ENCODE measurements around the gene SLC35F3. TPM values are rescaled to one million over a fixed set of nuclear protein-coding genes. Genes with fewer than 3 reads are reported as not detected.

Gene SLC35F3
- total and polyA plus RNA-seq, 7 donors = under 0.01 to 0.54 (median 0.28) TPM; not detected in 2

DNA sequence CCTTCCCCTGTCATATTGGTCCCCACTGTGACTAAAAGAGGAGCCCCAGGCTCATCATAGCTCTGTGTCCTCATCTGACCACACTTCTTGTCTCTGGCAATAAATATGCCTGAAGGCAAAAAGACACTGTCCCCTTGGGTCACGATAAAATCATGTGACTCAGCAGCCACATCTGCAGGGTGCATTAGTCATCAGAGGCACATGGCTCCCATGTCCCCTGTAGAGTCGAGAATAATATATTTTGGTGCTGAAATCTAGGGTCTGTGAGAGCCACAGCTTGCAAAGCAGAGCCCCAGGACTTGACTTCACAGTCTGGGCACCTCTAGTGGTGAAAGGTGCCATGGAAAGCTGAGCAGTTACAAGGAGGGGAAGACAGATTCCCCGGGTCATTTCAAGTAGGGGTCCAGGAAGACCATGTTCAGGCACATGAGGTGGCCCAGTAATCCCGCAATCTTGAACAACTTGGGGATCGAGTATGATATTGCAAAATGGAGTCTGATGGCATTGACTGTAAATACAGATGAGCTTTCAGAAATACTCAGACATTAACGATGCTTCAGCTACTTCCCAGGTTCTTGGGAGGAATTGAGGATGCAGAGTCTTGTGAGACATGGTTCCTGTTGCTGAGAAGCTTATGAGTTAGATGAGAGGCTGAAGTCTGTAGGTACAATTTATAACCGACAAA, 68.6 kb downstream of the SLC35F3 start:
- no peak for DNase-seq
- H3K27ac ChIP-seq = no peak overlapping the region
- no peak overlapping the region for H3K4me3 ChIP-seq
- TF ChIP-seq, protein P1, sequence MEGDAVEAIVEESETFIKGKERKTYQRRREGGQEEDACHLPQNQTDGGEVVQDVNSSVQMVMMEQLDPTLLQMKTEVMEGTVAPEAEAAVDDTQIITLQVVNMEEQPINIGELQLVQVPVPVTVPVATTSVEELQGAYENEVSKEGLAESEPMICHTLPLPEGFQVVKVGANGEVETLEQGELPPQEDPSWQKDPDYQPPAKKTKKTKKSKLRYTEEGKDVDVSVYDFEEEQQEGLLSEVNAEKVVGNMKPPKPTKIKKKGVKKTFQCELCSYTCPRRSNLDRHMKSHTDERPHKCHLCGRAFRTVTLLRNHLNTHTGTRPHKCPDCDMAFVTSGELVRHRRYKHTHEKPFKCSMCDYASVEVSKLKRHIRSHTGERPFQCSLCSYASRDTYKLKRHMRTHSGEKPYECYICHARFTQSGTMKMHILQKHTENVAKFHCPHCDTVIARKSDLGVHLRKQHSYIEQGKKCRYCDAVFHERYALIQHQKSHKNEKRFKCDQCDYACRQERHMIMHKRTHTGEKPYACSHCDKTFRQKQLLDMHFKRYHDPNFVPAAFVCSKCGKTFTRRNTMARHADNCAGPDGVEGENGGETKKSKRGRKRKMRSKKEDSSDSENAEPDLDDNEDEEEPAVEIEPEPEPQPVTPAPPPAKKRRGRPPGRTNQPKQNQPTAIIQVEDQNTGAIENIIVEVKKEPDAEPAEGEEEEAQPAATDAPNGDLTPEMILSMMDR (IDR thresholded peaks at IDR 0.05) = no peak
- TF ChIP-seq EP300 (IDR thresholded peaks at IDR 0.05) = no peak
- TF ChIP-seq POLR2AphosphoS5 (IDR thresholded peaks at IDR 0.05) = no peak
- TF ChIP-seq POLR2A (IDR thresholded peaks at IDR 0.05) = no peak
- no peaks in the 10 kb centered on the region for H3K9me3 ChIP-seq
- H3K4me1 ChIP-seq = no peaks in the 10 kb centered on the region
- 77 to 87% methylated on average over 7 of the region's 7 CpGs for WGBS, 2 donors
- no peaks in the 10 kb centered on the region for H3K36me3 ChIP-seq
- H3K27me3 ChIP-seq = no peaks in the 10 kb centered on the region
- intact Hi-C loops (cut with DNase I) = no loop called here

DNA sequence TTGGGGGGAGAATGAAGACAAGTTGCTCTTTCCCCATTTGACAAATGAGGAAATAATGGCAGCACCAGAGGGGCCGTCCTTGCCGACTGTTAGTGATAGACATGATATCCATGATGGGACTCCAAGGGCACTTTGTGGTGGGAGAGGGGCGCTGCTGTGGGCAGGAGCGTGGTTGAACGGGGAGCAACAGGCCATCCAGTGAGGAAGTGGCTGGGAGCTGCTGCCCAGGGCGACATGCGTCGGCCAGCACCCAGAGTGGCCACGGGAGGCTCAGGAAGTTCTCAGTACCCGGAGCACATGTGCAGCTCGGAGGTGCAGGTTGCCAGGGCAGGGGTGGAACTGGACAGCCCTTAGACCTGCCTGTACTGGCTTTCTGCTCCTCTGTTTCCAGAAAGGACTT, 71.0 kb downstream of the SLC35F3 start:
- no peak overlapping the region for H3K4me3 ChIP-seq
- no peaks in the 10 kb centered on the region for H3K4me1 ChIP-seq
- TF ChIP-seq POLR2A (IDR thresholded peaks at IDR 0.05) (no peak), EP300 (IDR thresholded peaks at IDR 0.05) (no peak), POLR2AphosphoS5 (IDR thresholded peaks at IDR 0.05) (no peak)
- TF ChIP-seq, protein P1 (IDR thresholded peaks at IDR 0.05) = no peak
- H3K36me3 ChIP-seq = no peaks in the 10 kb centered on the region
- 89 to 91% methylated on average over 11 of the region's 11 CpGs for WGBS, 2 donors
- no peak for DNase-seq
- intact Hi-C loops (cut with DNase I) = no loop called here
- no peaks in the 10 kb centered on the region for H3K9me3 ChIP-seq
- H3K27ac ChIP-seq = no peak overlapping the region
- no peaks in the 10 kb centered on the region for H3K27me3 ChIP-seq

DNA sequence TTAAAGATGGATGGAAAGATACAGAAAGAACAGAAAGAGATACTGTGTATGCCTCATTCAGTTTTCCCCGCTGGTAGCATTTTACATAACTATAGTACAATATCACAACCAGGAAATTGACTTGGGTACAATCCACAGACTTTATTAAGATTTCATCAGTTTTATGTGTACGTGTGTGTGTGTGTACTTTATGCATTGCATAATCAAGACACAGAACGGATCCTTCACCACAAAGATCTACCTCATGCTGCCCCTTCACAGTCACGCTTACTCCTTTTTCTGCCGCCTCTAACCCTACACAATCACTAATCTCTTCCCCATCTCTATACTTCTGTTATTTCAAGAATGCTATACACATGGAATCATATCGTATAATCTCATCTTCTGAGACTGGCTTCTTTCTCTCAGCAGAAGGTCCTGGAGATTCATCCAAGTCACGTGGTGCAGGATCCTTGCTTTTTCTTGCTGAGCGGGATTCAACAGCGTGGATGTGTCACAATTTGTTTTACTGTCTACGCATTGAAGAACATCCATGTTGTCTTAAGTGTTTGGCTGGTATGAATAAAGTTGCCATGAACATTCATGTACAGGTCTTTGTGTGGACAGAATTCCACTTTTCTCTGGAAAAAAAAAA, 76.7 kb downstream of the SLC35F3 start:
- WGBS, 2 donors = 71 to 85% methylated on average over 10 of the region's 10 CpGs
- no peak overlapping the region for H3K27ac ChIP-seq
- H3K4me3 ChIP-seq = no peak overlapping the region
- no peaks in the 10 kb centered on the region for H3K4me1 ChIP-seq
- intact Hi-C loops (cut with DNase I) = no loop called here
- TF ChIP-seq POLR2AphosphoS5 (IDR thresholded peaks at IDR 0.05) (no peak), POLR2A (IDR thresholded peaks at IDR 0.05) (no peak), EP300 (IDR thresholded peaks at IDR 0.05) (no peak)
- TF ChIP-seq, protein P1 (IDR thresholded peaks at IDR 0.05) = no peak
- no peaks in the 10 kb centered on the region for H3K9me3 ChIP-seq
- H3K36me3 ChIP-seq = no peaks in the 10 kb centered on the region
- H3K27me3 ChIP-seq = no peaks in the 10 kb centered on the region
- DNase-seq = no peak

DNA sequence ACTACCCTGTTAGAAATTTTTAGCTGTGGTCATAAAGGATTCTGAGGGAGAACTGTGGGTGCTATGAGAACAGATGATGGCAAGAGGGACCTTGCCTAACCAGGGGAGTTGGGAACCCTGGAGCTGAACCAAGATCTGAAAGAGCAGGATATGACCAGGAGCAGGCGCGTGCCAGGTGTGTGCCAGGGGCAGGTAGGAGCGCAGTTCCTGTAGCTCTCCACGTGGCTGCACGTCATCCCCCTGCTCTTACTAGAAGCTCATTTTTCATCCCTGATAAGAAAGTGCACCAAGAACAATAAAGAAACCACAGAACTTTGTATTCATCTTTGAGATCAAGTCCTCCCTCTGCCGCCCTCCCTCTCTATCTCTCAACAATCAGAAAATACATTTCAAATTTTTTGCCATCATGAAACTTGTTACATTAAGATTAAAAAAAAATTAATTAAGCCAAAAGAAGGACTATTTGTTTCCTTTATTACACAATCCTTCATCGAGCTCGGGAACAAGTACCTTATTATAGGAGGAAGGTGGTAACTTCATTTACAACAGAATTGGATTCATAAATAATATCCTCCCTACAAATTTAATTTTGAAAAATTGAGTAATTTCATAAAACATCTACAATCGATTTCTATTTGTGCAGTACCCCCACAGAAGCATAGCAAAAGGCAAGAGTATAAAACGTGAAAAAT, 78.5 kb downstream of the SLC35F3 start:
- no peaks in the 10 kb centered on the region for H3K27me3 ChIP-seq
- H3K9me3 ChIP-seq = no peaks in the 10 kb centered on the region
- H3K36me3 ChIP-seq = no peaks in the 10 kb centered on the region
- H3K4me1 ChIP-seq = no peaks in the 10 kb centered on the region
- 71 to 74% methylated on average over 10 of the region's 10 CpGs for WGBS, 2 donors
- H3K4me3 ChIP-seq = no peak overlapping the region
- intact Hi-C loops (cut with DNase I) = no loop called here
- TF ChIP-seq POLR2AphosphoS5 (IDR thresholded peaks at IDR 0.05) (no peak), POLR2A (IDR thresholded peaks at IDR 0.05) (no peak), EP300 (IDR thresholded peaks at IDR 0.05) (no peak)
- TF ChIP-seq, protein P1 (IDR thresholded peaks at IDR 0.05) = no peak
- DNase-seq = no peak
- H3K27ac ChIP-seq = no peak overlapping the region
